ENCODE data around the gene IRX3.
"Not testable (repeated sequence)": the region's sequence is repeated elsewhere in the genome, so short reads cannot be mapped to it uniquely, and the experiment has no call there.

Gene IRX3

DNA sequence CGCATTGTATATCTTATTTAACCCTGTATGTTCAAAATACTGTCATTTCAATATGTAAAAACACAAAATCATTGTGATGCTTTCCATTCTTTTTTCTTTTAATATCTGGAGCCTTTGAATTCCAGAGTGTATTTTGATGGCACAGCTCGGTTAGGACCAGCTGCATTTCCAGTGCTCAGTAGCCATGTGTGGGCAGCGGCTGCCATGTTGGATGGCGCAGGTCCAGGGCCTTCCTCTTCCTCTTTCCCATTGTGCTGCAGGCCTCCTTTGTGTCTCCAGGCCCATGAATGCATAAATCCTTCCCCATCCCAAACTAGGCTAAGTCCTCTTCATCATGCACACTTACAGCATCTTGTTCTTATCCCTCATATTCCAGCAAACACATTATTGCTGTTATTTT lies 13.0 kb downstream of the IRX3 start:
- DNase-seq = no peak

DNA sequence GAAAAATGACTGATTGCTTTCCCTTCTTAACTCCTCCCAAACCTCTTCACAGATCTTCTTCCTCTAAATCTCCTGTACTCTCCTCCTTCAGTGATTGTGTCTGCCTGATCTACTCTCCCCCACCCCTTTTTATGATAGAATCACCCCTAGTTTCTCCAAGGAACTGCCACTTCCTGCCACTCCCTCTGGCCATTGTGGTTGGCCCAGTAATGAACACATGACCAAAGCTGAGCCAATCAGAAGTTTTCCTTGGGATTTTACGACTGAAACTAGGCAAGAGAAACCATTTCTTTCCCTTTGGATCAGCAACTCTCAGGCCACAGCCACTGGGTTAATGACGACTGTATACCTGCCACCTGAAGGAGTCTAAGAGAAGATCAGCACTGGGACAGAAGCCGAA lies 15.9 kb downstream of the IRX3 start:
- no peak for DNase-seq

DNA sequence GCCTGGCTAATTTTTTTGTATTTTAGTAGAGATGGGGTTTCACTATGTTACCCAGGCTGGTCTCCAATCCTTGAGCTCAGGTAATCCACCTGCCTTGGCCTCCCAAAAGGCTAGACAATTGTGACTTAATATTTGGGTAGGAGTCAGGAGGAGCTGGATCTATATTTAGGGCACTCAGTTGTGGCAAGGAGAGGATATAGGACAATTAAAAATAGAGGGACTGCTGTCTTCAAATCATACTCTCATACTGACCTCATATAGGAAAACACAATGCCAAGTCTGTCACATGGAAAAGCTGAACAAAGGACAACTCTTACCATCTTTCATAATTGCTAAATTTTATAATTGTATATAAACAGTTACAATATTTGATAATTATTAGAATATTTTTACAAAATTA lies 17.1 kb downstream of the IRX3 start:
- DNase-seq = no peak

DNA sequence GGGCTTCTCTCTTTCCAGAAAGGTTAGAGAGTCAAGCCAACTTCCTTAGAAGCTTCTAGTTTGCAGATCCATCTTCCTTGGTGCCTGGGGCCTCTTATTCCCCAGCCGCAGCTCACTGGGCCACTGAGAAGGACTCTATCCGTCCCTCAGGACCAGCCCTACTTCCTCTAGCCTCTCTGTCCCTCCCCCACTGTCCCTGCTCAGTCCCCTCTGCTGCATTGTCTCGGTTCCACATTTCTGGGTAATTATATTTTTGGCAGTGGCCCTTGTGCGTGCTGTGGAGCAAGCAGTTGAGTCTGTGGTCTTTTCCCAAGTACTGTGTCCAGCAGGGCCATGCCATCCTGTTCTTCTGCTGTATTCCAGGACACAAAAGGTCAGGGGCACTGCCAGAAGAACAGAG lies 17.8 kb downstream of the IRX3 start:
- DNase-seq = no peak

DNA sequence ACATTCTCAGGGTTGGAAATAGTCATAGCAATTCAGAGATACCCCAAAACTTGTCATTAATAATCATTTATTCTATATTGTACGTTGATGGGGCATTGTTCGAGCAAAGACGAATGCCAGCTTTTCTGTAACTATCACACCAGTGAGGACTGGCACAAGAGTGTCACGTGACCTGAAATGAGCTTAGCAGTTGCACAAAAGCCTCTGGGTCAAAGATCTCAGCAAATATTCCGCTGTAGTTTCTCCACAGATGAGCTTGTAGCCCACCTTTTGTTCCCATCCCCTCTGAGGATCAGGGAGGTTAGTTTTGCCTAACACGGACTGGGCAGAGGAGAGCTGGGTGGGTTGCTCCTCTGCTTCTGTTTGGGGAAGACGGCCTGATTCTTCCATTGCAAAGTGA lies 18.2 kb downstream of the IRX3 start:
- no peak for DNase-seq

DNA sequence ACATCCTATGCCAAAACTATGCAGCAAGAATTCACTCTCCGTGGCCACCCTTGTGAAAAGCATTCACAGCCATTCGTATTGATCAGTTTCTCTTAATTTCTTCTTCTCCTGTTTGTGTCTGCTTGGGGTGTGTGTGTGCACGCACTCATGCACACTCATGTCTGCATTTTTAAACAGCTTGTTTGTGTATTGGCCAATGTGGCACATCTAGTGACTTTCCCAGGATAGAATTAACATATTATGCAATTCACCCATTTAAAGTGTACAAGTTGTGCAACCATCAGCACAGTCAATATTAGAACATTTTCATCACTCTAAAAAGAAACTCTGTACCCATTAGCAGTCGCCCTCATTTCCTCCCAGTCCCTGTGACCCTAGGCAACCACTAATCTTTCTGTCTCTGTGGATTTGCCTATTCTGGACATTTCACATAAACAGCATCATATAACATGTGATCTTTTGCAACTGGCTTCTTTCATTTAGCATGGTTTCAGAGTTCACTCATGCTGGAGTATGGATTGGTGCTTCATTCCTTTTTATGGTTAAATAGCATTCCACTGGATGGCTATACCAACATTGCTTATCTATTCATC lies 20.1 kb downstream of the IRX3 start:
- no peak for DNase-seq

DNA sequence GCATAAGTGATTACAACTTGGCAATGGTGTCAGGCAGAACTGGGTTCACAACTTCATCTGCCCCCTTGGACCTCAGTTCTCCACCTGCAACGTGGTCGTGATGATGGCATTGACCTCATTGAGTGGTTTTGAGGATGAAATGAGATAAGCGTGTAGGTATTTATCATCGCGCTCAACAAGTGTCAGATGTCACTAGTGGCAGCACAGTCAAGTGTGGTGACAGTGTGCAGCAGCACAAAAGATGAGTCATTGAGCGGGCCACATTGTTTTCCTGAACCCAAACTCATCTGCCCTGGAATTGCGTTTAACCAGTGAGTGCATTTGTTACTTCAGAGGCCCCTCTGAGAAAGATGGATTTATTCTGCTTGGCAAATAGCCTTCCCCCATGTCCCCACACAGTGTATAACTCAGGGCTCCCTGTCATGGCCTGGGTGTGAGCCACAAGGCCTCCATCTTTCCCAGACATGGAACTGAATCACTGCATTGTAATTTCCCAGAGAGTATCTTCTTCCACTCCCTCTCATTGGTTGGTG lies 20.9 kb downstream of the IRX3 start:
- DNase-seq = no peak

DNA sequence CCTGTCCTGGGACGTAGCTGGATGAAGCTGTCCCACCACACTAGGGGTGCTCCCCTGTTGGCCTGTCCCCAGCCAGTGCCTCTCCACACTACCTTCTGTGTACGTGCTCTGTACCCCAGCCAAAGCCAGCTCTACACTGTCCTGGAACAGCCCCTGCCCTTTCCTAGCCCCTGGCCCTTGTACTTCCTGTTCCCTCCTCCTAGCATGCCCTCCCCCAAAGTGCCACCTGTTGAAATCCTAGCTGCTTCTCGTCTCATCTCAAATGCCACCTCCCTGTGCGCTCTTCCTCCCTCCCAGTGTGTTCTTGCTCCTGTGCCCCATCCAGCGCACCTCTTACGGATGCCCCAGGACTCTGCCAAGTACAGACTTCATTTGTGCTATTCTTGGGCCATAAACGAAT lies 33.5 kb downstream of the IRX3 start:
- no peak for DNase-seq

DNA sequence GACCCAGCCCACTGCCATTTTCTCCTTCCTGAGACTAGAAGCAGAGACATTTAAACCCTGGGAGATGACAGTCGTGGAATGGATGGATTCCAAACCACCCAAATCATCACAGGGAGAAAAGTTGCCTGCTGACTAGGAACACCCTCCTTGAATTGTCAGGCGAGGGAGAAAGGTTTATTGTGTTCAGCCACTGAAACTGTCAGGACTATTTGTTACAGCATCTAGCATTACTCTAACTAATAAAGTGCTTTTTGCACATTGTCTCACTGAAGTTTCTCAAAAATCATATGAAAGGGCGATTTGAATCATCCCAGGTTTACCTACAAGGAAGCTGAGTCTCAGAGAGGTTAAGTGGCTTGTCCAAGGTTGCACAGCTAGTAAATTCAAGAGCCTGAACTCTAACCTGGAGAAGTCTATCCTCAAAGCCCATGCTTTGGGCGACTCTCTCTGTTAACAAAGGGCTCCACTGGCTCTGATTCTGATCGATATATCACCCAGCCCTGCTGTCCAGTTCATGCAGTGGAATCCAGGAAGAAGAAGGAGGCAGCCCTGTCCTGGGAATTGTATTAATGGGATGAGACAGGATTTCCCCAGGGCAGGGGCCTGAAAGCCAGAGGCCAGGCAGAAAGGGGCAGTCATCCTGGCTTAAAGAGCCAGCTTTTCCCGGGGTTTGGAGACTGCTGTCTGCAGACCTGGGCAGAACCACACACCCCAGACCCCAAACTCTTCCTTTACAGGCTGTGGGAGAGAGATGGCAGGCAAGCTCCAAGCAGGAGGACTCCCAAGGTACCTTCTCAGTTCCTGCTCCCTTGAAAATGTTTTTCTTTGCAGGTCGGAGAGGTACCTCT lies 37.5 kb downstream of the IRX3 start:
- no peak for DNase-seq

DNA sequence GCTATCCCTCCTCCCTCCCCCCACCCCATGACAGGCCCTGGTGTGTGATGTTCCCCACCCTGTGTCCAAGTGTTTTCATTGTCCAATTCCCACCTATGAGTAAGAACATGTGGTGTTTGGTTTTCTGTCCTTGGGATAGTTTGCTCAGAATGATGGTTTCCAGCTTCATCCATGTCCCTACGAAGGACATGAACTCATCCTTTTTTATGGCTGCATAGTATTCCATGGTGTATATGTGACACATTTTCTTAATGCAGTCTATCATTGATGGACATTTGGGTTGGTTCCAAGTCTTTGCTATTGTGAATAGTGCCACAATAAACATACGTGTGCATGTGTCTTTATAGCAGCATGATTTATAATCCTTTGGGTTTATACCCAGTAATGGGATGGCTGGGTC lies 38.9 kb downstream of the IRX3 start:
- DNase-seq = not testable (repeated sequence)

DNA sequence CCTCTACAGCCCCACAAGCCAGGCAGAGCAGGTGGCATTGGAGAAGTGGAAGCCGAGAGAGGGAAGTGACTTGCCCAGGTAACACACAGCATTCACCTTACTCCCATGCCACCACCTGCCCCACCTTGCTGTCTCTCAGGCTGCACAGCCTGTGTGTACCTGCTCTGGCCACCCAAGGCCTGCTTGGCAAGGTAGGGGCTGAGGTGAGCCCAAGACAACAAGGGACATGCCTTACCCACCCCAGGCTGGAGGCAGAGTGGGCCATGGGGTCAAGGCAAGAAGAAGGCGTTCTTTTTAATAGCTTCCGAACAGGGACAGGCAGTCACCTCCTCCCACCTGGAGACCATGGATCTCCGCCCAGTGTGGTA lies 40.1 kb downstream of the IRX3 start:
- DNase-seq = no peak

DNA sequence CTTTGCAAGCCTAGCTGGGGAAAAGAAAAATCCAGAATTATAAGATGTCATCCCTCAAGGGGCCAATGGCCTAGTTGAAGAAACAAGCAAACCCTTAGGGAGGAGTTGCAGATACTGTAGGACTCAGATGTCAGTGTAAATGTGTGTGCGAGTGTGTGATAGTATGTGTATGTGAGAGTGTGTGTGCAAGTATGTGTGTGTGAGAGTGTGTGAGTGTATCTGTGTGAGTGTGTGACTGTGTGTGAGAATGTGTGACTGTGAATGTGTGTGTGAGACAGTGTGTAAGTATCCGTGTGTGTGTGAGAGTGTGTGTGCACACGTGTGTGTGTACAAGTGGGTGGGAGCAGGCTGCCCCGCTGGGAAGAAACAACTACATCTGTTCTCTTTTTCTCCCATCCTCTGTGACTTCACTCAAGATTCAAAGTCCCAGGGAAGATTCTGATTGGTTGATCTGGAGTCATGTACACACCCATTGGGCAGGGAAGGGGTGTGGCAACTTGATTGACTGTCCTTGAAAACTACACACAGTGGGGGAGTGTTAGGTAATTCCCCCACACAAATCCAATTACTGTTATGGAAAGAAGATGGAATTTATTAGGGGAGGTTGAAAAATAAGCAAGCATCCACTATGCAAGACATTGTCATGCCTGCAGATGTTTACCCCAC lies 40.7 kb downstream of the IRX3 start:
- no peak for DNase-seq

DNA sequence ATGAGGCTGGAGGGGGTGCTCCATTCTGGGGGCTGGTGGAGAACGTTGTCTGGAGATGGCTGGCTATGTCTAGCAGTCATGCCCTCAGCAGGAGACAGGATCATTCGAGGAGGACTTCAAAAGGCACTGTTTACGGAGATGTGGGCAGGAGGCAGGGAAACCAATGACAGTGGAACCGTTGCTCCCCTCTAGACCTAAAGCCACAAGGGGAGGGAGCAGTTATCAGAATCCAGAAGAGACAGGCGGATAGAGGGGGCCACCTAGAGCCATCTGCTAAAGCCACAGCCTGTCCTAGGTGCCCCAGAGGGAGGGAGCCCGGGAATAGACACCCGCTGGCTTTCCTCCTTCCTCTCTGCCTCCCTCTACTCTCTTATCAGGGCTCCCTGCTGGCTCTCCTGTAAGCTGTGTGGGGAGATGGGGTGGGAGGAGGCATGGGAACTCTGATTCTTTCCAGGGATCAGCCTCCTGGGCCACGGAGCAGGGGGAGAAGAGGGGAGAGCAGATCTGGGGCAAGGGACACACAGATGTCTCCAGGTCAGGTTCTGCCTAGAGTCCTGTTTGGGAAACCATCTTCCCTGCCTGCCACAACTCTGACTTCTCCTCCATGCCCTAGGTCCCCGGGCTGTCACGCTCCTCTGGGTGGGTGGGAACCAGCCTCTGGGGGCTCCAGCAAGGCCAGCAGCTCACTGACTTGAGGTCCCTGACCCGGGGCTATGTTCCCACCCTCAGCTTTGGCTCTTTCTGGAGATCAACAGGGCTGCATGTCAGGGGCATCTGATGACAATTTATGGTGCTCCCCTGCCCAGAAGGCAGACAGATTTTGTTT lies 42.3 kb downstream of the IRX3 start:
- no peak for DNase-seq

DNA sequence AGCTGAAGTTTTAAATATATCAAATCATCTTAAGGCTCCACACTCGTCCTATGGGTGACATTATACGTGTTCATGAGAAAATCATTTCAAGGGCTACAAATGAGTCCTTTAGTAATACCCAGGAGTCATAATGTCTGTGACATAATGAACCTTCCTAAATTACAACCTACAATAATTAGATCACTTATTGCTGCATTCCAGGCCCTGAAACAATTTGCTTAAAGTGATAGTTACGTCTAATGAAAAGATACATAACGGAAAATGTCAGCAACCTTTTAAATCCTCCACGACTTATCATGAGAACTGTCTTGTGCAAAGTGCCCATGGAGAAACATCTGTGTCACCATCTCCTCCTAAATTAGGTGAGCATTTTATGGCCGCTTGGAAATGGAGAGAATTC lies 43.4 kb downstream of the IRX3 start:
- DNase-seq = no peak

DNA sequence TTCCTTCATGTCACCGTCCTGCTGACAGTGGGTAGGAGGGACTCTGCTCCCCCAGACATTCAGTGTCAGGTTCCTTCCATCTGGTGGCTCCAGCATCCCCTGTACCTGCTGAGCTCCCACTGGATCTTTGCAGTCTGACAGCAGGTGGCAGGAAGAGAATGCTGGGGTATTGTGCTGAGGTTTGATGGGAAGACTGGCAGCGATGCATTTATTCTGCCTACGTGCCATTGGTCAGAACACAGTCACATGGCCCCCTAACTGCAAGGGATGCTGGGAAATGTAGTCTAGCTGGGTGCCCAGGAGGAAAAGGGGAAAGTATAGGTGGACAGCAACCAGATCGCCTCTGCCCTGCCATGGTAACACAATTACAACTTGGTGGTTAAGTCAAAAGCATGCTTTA lies 44.4 kb downstream of the IRX3 start:
- DNase-seq = no peak

DNA sequence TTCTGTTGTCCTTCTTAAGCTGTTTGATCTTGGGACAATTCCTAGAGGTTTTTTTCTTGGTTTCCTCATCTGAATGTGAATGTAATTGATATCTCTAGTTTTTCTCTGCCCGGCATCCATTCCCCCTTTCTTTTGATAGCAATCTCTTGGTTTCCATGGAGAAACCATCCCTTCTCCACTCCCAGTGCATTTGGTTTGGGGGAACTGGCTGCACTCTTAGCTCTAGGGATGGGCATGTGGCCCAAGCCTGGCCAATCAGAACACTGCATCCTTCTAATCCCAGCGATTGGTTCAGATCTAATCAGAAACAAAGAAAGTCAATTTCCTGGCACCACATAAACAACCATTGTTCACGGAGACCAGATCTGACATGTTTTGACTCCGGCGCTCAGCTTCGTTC lies 45.1 kb downstream of the IRX3 start:
- DNase-seq = no peak

DNA sequence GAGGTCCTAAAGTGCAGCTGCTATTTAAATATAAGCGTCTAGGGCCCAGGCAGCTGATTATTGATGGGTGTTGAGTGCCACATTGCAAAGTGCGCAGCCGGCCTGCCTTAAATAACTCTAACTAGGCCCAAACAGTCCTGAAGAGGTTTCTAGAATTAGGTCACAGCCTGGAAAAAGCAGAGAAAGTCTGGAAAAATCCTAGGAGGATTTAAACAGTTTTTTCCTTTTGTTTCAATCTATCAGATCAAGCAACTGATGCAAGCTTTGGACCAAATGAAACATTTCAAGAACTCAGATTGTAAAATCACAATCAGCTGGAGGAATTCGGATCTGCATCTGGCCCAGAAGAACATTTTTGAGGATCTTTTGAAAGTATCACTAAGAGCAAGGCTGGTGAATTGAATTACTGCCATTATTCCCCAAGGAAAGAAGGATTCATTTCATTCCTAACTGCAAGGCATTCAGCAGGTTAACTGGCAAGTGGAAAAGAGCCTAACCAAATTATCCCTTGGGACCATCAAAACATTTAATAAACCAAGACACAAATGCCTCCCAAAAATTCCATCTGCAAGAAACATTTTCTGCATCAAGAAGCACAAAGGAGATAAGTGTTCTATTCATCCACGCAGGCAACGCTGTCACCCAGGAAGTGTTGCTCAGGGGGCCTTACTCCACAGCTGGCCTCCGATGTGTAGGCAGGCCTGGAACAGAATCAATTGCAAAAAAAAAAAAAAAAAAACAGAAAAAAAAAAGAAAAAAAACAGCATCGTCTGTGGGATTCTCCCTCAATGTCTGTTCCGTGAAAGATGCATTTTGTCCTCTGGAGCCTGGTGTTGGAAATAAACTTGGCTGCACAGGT lies 46.1 kb downstream of the IRX3 start:
- DNase-seq = no peak

DNA sequence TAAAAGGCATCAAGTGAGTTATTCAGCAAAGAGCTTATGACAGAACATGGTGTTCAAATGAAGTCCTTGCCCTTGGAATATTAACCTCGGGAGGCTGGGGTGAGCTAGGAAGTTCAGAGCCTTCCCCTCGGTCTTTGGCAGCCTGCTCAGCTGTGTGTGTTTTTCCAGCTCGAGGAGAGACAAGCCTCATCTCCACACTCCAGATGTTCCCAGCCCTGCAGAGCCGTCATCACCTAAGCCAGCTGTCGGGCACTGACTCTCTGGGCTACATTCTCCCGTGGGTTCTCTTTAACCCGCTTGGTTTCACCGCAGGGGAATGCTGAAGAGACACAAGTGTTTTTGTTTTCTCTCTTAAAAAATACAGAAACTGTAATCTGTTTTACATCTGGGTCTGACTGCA lies 47.1 kb downstream of the IRX3 start:
- DNase-seq = no peak

DNA sequence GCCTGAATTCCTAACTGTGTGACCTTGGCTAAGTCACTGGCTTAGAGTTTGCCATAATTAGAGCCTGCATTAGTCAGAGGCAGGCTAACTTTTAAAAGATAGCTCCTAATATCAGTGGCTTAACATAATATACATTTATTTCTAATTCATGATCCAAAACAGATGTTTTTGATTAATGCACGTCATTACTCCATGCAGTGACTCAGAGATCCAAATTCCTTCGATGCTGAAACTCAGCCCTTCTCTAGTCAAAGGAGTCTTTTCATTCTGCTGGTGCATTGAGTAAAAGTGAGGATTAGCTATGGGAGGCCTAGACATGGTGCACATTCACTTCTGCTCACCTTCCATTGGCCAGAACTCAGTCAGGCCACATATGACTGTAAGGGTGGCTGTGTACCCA lies 49.8 kb downstream of the IRX3 start:
- DNase-seq = no peak

DNA sequence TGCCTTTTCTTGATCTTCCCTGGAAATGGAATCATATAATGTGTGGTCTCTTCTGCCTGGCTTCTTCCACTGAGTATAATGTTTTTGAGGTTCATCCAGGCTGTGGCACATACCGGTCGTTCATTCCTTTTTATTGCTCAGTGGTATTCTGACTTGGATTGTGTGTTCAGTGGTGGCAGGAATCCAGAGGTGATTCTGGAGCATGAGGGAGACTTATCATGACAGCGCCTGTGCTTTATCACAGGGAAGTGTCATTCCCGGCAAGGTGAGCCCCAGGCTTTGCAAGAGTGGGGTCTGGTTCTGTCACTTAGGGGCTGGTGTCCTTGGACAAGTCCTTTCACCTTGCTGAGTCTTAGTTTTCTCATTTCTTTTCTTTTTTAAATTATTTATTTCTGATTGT lies 53.0 kb downstream of the IRX3 start:
- no peak for DNase-seq
